ENCODE results near the gene ASMT. TPM values are rescaled to one million over a fixed set of nuclear protein-coding genes. Genes with fewer than 3 reads are reported as not detected.

Gene ASMT
- total RNA-seq, 1 experiment from 2014 or later, result not detected

GRCh38 chrX:1609311-1609710, 5.5 kb upstream of the ASMT start:
- H2AFZ ChIP-seq (ENCODE audit: low read length), result no peak overlapping the region
- TF ChIP-seq CTCF (conservative IDR thresholded peaks at IDR 0.05; ENCODE audit: low read depth, low read length) (no peak), EZH2 (IDR thresholded peaks at IDR 0.05; ENCODE audit: low read length, unreplicated experiment) (no peak), EZH2phosphoT487 (IDR thresholded peaks at IDR 0.05; ENCODE audit: borderline replicate concordance, low read length) (no peak)
- intact Hi-C loops (cut with micrococcal nuclease), result no loop called here
- no peaks in the 10 kb centered on the region for H3K9me2 ChIP-seq (replicated peaks; ENCODE audit: low read length)
- H3K4me2 ChIP-seq (ENCODE audit: low read length), result no peak overlapping the region
- H4K20me1 ChIP-seq (ENCODE audit: low read length), result no peaks in the 10 kb centered on the region
- DNase-seq (no peak), ATAC-seq (no peak)
- H3K9me3 ChIP-seq (ENCODE audit: low read length), result no peaks in the 10 kb centered on the region
- ChIA-PET CTCF (no interaction called here), POLR2A (ENCODE audit: unreplicated experiment) (no interaction called here)
- no peak overlapping the region for H3K9ac ChIP-seq (ENCODE audit: low read length)
- H3K36me3 ChIP-seq (ENCODE audit: low read depth, low read length), result no peaks in the 10 kb centered on the region
- no peak overlapping the region for H3K4me3 ChIP-seq (ENCODE audit: low read length)
- no peaks in the 10 kb centered on the region for H3K79me2 ChIP-seq (ENCODE audit: low read length)
- no peaks in the 10 kb centered on the region for H3K27me3 ChIP-seq (ENCODE audit: low read length)
- BruUV-seq (replicated peaks), result no TSS peak
- H3F3A ChIP-seq (ENCODE audit: low read length, unreplicated experiment), result no peaks in the 10 kb centered on the region
- H3K4me1 ChIP-seq (ENCODE audit: insufficient read depth, low read length), result no peaks in the 10 kb centered on the region
- H3K27ac ChIP-seq (ENCODE audit: low read length), result no peak overlapping the region

GRCh38 chrX:1609762-1610161, 5.1 kb upstream of the ASMT start:
- no peak for ATAC-seq
- intact Hi-C loops (cut with micrococcal nuclease), result no loop called here
- ChIA-PET CTCF (no interaction called here), POLR2A (ENCODE audit: unreplicated experiment) (no interaction called here)
- no peaks in the 10 kb centered on the region for H3K36me3 ChIP-seq (ENCODE audit: low read depth, low read length)
- H4K20me1 ChIP-seq (ENCODE audit: low read length), result no peaks in the 10 kb centered on the region
- no peaks in the 10 kb centered on the region for H3F3A ChIP-seq (ENCODE audit: low read length, unreplicated experiment)
- no peaks in the 10 kb centered on the region for H3K27me3 ChIP-seq (ENCODE audit: low read length)
- H3K9ac ChIP-seq (ENCODE audit: low read length), result no peak overlapping the region
- TF ChIP-seq EZH2phosphoT487 (IDR thresholded peaks at IDR 0.05; ENCODE audit: borderline replicate concordance, low read length), result no peak
- TF ChIP-seq EZH2 (IDR thresholded peaks at IDR 0.05; ENCODE audit: low read length, unreplicated experiment), result no peak
- TF ChIP-seq CTCF (conservative IDR thresholded peaks at IDR 0.05; ENCODE audit: low read depth, low read length), result no peak
- no peaks in the 10 kb centered on the region for H3K9me3 ChIP-seq (ENCODE audit: low read length)
- no peaks in the 10 kb centered on the region for H3K4me1 ChIP-seq (ENCODE audit: insufficient read depth, low read length)
- H3K79me2 ChIP-seq (ENCODE audit: low read length), result no peaks in the 10 kb centered on the region
- H3K27ac ChIP-seq (ENCODE audit: low read length), result no peak overlapping the region
- BruUV-seq (replicated peaks), result no TSS peak
- no peaks in the 10 kb centered on the region for H3K9me2 ChIP-seq (replicated peaks; ENCODE audit: low read length)
- DNase-seq, result no peak
- H3K4me2 ChIP-seq (ENCODE audit: low read length), result no peak overlapping the region
- no peak overlapping the region for H2AFZ ChIP-seq (ENCODE audit: low read length)
- no peak overlapping the region for H3K4me3 ChIP-seq (ENCODE audit: low read length)

GRCh38 chrX:1610166-1610565, 4.7 kb upstream of the ASMT start:
- no peaks in the 10 kb centered on the region for H3K36me3 ChIP-seq (ENCODE audit: low read depth, low read length)
- POLR2A ChIA-PET (ENCODE audit: unreplicated experiment), result no interaction called here
- no peaks in the 10 kb centered on the region for H3K27me3 ChIP-seq (ENCODE audit: low read length)
- H3K9me3 ChIP-seq (ENCODE audit: low read length), result no peaks in the 10 kb centered on the region
- H3K9me2 ChIP-seq (replicated peaks; ENCODE audit: low read length), result no peaks in the 10 kb centered on the region
- no peak overlapping the region for H3K27ac ChIP-seq (ENCODE audit: low read length)
- H4K20me1 ChIP-seq (ENCODE audit: low read length), result no peaks in the 10 kb centered on the region
- no peak overlapping the region for H3K4me3 ChIP-seq (ENCODE audit: low read length)
- intact Hi-C loops (cut with micrococcal nuclease), result no loop called here
- H2AFZ ChIP-seq (ENCODE audit: low read length), result no peak overlapping the region
- no peaks in the 10 kb centered on the region for H3K79me2 ChIP-seq (ENCODE audit: low read length)
- no peak overlapping the region for H3K9ac ChIP-seq (ENCODE audit: low read length)
- no peaks in the 10 kb centered on the region for H3K4me1 ChIP-seq (ENCODE audit: insufficient read depth, low read length)
- CTCF ChIA-PET, result no interaction called here
- DNase-seq (no peak), ATAC-seq (no peak)
- no TSS peak for BruUV-seq (replicated peaks)
- H3K4me2 ChIP-seq (ENCODE audit: low read length), result no peak overlapping the region
- TF ChIP-seq EZH2phosphoT487 (IDR thresholded peaks at IDR 0.05; ENCODE audit: borderline replicate concordance, low read length), result no peak
- TF ChIP-seq EZH2 (IDR thresholded peaks at IDR 0.05; ENCODE audit: low read length, unreplicated experiment), result no peak
- no peak for TF ChIP-seq CTCF (conservative IDR thresholded peaks at IDR 0.05; ENCODE audit: low read depth, low read length)
- H3F3A ChIP-seq (ENCODE audit: low read length, unreplicated experiment), result no peaks in the 10 kb centered on the region
